CD1c-positive myeloid dendritic cell (primary cell): ENCODE data around the gene BUD31.
"Not testable (repeated sequence)": the region's sequence is repeated elsewhere in the genome, so short reads cannot be mapped to it uniquely, and the experiment has no call there.

Experiments used
- DNase-seq: peaks from one replicate; pipeline ENCODE4 v3.0.0-alpha.2; 2016; ENCODE audit errors: extremely low spot score

The BUD31 gene

DNA sequence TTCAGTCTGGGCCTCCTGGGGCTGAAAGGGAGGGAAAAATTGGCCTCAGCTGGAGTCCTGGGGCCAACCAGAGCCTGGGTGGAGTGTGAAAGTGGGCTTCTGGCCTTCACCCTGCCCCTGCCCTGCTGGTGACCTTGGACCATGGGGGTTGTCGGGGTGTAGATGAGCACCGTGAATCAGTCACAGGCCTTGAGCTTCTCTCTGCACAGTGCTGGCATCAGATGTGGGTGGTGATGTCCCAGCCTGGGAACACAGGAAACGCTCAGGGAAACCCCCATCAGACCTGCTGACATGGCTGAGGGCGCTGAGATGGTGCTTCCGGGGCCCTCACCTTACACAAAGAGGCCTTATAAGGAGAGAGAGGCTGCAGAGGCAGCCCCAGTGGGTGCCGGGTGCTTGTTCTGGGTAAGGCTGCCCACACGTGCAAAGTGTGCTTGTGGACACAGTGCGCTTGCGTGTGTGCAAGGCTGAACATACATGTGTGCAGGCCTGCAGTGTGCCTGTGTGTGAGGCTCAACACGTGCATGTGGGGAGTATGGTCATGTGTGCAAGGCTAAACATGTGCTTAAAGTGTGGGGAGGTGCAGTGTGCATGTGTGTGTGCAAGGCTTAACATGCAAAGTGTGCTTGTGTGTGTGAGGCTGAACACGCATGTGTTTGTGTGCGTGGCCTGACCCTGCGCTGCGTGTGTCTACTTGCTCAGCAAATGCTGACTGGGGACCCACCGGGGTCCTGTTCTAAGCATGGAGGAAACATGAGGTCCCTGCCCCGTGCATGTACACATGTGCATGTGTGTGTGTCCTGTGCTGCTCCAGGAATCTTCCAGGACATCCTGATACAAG, 27.7 kb upstream of the BUD31 start:
- peak; percentile 91 for DNase-seq

- DNase-seq: no peak
Measured at GRCh38 chr7:99381664-99382075, 27.1 kb upstream of the BUD31 start.

- no peak for DNase-seq
Measured at GRCh38 chr7:99383203-99383602, 25.6 kb upstream of the BUD31 start.

- DNase-seq: no peak
Measured at GRCh38 chr7:99383791-99384370, 24.9 kb upstream of the BUD31 start.

GRCh38 chr7:99384523-99384922, 24.2 kb upstream of the BUD31 start:
- no peak for DNase-seq

DNA sequence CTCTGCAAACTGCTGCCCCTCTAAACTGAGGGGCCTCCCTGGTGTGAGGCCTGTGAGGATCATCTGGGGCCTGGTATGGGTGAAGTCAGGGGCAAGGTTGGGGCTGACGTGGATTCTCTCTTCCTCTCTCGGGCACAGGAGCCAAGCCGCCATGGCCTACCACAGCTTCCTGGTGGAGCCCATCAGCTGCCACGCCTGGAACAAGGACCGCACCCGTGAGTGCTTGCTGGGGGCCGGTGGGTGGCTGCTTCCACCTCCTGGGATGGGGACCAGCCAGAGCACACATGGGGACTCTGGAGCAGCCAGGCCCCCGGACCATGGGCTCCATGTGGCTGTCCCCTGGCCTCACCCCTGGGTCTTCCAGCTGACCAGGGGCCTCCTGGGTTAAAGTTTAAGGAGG, 23.2 kb upstream of the BUD31 start:
- DNase-seq: peak; percentile 47

GRCh38 chr7:99386584-99387238, 22.1 kb upstream of the BUD31 start:
- peak; percentile 52 for DNase-seq

DNA sequence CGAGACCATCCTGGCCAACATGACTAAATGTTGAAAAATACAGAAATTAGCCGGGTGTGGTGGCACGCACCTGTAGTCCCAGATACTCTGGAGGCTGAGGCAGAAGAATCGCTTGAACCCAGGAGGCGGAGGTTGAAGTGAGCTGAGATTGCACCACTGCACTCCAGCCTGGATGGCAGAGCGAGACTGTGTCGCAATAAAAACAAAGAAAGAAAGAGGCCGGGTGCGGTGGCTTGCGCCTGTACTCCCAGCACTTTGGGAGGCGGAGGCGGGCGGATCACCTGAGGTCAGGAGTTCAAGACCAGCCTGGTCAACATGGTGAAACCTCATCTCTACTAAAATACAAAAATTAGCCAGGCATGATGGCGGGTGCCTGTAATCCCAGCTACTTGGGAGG, 21.5 kb upstream of the BUD31 start:
- DNase-seq: not testable (repeated sequence)

- no peak for DNase-seq
Measured at GRCh38 chr7:99387912-99388311, 20.9 kb upstream of the BUD31 start.

GRCh38 chr7:99389772-99390171, 19.0 kb upstream of the BUD31 start:
- DNase-seq: no peak

DNA sequence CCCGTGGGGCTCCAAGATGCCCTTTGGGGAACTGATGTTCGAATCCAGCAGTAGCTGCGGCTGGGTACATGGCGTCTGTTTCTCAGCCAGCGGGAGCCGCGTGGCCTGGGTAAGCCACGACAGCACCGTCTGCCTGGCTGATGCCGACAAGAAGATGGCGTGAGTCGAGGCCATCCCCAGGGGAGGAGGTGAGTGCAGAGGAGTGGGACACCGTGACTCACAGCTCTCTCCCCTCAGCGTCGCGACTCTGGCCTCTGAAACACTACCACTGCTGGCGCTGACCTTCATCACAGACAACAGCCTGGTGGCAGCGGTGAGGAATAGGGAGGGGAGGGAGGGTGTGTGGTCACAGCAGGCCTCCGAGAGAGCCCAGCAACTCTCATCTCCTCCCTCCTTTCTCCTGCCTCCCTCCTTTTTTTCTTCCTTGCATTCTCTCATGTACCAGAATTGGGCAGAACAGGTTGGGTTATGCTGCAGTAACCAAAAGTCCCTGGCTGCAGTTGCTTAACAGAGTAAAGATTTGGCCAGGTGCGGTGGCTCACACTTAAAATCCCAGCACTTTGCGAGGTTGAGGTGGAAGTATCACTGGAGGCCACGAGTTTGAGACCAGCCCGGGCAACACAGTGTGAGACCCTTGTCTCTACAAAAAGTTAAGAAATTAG, 17.7 kb upstream of the BUD31 start:
- DNase-seq: no peak

GRCh38 chr7:99392046-99392445, 16.7 kb upstream of the BUD31 start:
- no peak for DNase-seq

- peak; percentile 71 for DNase-seq
Measured at GRCh38 chr7:99392659-99393354, 16.0 kb upstream of the BUD31 start.

GRCh38 chr7:99393355-99394187, 15.2 kb upstream of the BUD31 start:
- DNase-seq: no peak

DNA sequence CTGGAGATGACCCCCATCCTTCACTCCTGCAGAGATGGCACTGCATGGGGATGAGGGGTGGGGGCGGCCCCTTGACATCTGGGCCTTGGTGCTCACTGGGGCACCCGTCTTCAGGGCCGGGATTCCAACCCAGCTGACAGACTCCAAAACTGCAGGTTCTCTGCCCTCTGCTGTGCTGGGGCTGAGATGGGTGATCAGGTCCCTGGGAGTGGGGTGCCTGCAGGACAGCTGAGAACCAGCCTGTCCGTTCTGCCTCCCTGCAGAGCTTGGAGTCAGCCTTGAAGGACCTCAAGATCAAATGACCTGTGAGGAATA, 14.6 kb upstream of the BUD31 start:
- DNase-seq: no peak

GRCh38 chr7:99395616-99396327, 13.0 kb upstream of the BUD31 start:
- DNase-seq: no peak

DNA sequence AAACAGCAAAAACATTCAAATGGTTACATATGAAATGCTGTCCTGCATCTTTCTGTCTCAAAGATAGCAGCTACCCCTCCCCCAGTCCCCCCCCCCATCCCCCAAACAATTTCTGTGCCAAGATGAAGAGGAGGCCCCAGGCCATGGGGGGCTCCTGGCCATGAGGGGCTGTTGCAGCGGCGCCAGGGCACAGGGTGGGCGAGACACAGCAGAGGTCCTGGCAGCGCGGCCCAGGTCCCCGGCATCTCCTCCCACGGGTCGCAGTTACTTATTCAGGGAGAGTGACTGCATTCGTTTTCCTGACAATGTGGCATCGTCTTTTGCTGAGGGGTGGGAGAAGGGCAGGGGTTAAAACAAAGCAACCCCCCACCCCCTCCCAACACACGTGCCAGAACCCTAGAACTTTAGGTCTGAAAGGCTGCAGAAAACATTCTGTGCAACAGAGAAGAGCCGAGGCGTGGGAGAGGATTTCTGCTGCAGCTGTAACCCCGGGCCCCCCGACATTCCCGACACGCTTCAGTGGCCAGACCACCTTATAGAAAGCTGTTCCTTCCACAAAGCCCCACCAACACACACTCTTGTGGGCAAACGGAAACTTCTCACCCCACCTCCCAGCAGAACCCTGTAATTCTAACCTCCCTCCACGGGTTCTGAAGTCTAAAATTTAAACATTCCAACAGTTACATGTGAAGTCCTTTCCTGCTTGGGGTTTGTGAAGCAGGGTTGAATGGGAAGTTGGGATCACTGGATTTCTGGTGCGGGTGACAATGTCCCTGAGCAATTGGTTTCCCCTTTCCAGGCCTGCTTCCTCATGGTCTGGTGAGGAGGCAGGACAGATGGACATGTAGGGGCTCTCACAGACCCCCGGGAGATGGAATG, 12.1 kb upstream of the BUD31 start:
- no peak for DNase-seq

DNA sequence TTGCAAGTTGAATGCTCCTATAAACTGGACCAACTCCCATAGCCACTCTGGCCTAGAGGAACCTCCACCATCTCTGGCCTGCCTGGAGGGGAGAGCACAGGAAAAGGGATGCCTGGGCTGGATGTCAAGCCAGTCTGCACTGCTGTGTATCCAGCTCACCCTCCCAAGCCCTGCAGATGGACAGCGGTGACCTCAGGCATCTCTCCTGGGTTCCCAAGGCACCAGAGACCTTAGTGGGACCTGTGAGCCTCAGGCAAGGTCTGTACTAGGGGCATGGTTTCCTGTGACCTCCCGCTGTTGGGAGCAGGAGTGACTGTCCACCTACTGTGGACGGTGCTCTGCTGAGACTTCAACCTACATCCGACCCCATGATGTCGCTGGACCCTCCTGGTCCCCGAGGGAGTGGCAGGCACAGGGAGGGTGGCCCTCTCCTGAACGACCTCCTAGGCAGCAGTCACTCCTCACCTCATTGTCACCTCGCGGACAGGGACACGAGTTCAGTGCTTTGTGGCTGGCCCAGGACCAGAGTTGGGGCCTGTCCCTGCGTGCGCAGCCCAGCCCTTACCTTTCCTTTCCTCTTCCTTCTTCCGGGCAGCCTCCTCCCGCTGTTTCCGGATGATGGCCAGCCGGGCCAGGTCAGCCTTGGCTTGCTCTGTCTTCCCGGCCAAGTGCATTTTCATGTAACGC, 11.3 kb upstream of the BUD31 start:
- DNase-seq: no peak

GRCh38 chr7:99398891-99399445, 9.8 kb upstream of the BUD31 start:
- DNase-seq: no peak
